Panc1 (cell line): Measurements from ENCODE around the gene RPL27A.

Experiments used
- TF ChIP-seq, protein P1 (sequence below): fragments of 450-650 bp; IDR thresholded peaks from 2 replicates; pipeline ENCODE4 v1.5.1; 2017; ENCODE audit warnings: mild to moderate bottlenecking
- TF ChIP-seq, protein P2 (sequence below), 2 experiments: IDR thresholded peaks; 2 replicates each; pipeline ENCODE4 v1.6.1; 2011 to 2012; ENCODE audit warnings: low read depth in 2 of 2, control low read depth in 1 of 2, low read length in 1 of 2, mild to moderate bottlenecking in 1 of 2, moderate library complexity in 1 of 2; ENCODE audit not compliant: insufficient read depth in 1 of 2

DNA sequence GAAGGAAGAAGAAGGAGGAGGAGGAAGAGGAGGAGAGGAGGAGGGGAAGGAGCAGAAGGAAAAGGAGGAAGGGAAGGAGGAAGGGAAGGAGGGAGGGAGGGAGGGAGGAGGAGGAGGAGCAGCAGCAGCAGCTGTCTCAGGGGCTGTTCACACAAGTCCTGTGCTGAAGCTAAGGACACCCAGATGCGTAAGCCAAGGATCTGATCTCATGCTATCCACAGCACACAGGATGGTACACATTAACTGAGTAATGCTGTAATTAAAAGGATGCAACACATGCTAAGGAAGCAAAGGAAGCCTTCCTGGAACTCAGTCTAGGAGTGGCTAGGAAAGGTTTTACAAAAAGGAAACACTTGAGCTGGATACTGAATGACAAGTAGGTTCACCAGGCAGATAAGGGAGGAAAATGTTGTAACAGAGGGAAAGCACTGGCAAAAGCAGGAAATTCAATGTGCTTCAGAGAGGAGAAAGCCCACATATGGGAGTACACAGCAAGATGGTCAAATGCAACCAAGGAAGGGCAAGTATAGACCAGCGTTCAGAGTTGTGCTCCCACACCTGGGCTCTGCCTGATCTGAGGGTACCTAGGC is 32.1 kb upstream of the RPL27A start:
- TF ChIP-seq, protein P1, sequence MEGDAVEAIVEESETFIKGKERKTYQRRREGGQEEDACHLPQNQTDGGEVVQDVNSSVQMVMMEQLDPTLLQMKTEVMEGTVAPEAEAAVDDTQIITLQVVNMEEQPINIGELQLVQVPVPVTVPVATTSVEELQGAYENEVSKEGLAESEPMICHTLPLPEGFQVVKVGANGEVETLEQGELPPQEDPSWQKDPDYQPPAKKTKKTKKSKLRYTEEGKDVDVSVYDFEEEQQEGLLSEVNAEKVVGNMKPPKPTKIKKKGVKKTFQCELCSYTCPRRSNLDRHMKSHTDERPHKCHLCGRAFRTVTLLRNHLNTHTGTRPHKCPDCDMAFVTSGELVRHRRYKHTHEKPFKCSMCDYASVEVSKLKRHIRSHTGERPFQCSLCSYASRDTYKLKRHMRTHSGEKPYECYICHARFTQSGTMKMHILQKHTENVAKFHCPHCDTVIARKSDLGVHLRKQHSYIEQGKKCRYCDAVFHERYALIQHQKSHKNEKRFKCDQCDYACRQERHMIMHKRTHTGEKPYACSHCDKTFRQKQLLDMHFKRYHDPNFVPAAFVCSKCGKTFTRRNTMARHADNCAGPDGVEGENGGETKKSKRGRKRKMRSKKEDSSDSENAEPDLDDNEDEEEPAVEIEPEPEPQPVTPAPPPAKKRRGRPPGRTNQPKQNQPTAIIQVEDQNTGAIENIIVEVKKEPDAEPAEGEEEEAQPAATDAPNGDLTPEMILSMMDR: no peak
- TF ChIP-seq, protein P2, sequence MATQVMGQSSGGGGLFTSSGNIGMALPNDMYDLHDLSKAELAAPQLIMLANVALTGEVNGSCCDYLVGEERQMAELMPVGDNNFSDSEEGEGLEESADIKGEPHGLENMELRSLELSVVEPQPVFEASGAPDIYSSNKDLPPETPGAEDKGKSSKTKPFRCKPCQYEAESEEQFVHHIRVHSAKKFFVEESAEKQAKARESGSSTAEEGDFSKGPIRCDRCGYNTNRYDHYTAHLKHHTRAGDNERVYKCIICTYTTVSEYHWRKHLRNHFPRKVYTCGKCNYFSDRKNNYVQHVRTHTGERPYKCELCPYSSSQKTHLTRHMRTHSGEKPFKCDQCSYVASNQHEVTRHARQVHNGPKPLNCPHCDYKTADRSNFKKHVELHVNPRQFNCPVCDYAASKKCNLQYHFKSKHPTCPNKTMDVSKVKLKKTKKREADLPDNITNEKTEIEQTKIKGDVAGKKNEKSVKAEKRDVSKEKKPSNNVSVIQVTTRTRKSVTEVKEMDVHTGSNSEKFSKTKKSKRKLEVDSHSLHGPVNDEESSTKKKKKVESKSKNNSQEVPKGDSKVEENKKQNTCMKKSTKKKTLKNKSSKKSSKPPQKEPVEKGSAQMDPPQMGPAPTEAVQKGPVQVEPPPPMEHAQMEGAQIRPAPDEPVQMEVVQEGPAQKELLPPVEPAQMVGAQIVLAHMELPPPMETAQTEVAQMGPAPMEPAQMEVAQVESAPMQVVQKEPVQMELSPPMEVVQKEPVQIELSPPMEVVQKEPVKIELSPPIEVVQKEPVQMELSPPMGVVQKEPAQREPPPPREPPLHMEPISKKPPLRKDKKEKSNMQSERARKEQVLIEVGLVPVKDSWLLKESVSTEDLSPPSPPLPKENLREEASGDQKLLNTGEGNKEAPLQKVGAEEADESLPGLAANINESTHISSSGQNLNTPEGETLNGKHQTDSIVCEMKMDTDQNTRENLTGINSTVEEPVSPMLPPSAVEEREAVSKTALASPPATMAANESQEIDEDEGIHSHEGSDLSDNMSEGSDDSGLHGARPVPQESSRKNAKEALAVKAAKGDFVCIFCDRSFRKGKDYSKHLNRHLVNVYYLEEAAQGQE (IDR thresholded peaks at IDR 0.05; ENCODE audit: insufficient read depth in 1 of 2, low read depth in 2 of 2, low read length in 1 of 2): no peak
